NCI-H1417 (cell line): ENCODE measurements around the gene SNED1.
"Not testable (repeated sequence)": the region's sequence is repeated elsewhere in the genome, so short reads cannot be mapped to it uniquely, and the experiment has no call there.

ENCODE experiments used
- DNase-seq, 3 experiments: peaks; one replicate each; lab custom pipeline; 2025; lab: John Stamatoyannopoulos, UW

SNED1 gene

GRCh38 chr2:241084856-241085444 is 86.5 kb downstream of the SNED1 start:
- no peak for DNase-seq

GRCh38 chr2:241087420-241088268 is 89.2 kb downstream of the SNED1 start:
- no peak for DNase-seq

GRCh38 chr2:241088376-241088775 is 90.0 kb downstream of the SNED1 start:
- no peak for DNase-seq

- DNase-seq = no peak
These were observed 90.6 kb downstream of the SNED1 start for GRCh38 chr2:241088791-241089732.

- no peak for DNase-seq
These were observed 92.8 kb downstream of the SNED1 start for GRCh38 chr2:241091201-241091600.

- DNase-seq = no peak
These were observed 93.5 kb downstream of the SNED1 start for GRCh38 chr2:241091734-241092445.

- peak in 2 of 3 experiments; percentile 30 to 56 for DNase-seq
These were observed 94.3 kb downstream of the SNED1 start for GRCh38 chr2:241092677-241093076.

- peak; percentile 24 to 70 (median 56) for DNase-seq
These were observed 94.8 kb downstream of the SNED1 start for GRCh38 chr2:241093133-241093781.

- no peak for DNase-seq
These were observed 95.8 kb downstream of the SNED1 start for GRCh38 chr2:241094172-241094571.

- no peak for DNase-seq
These were observed 96.6 kb downstream of the SNED1 start for GRCh38 chr2:241094924-241095420.

GRCh38 chr2:241095594-241096290 is 97.3 kb downstream of the SNED1 start:
- DNase-seq = no peak

GRCh38 chr2:241096979-241097378 is 98.6 kb downstream of the SNED1 start:
- DNase-seq = no peak

- DNase-seq = no peak
These were observed 100.8 kb downstream of the SNED1 start for GRCh38 chr2:241099246-241099645.

- peak; percentile 75 to 90 (median 79) for DNase-seq
These were observed 103.9 kb downstream of the SNED1 start, which contains the start of gene MTERF4 for GRCh38 chr2:241102239-241102803. Gene MTERF4, minus strand, starts transcription at chr2:241102287. Its CDS starts 14 bp downstream, at chr2:241102273.

GRCh38 chr2:241103176-241103595 is 104.8 kb downstream of the SNED1 start:
- peak in 1 of 3 experiments; percentile 7 for DNase-seq

GRCh38 chr2:241104611-241105010 is 106.2 kb downstream of the SNED1 start:
- DNase-seq = not testable (repeated sequence)

GRCh38 chr2:241105641-241106040 is 107.2 kb downstream of the SNED1 start:
- DNase-seq = no peak

GRCh38 chr2:241107031-241107783 is 108.8 kb downstream of the SNED1 start:
- no peak for DNase-seq
